22Rv1 (cell line): ENCODE data around the gene MYO10.

Experiments
- H3K27ac ChIP-seq: fragments of 450-650 bp; 2 replicates; pipeline ENCODE4 v1.5.1; 2017
- CTCF ChIP-seq: fragments of 450-650 bp; IDR thresholded peaks from 2 replicates; pipeline ENCODE4 v1.5.1; 2017; ENCODE audit warnings: mild to moderate bottlenecking
- ZFX ChIP-seq: fragments of 450-650 bp; IDR thresholded peaks from 2 replicates; pipeline ENCODE4 v1.6.1; 2017; ENCODE audit warnings: antibody characterized with exemption, borderline replicate concordance

MYO10 gene

GRCh38 chr5:16805486-16805885, 130.6 kb downstream of the MYO10 start:
- no peak overlapping the region for H3K27ac ChIP-seq
- TF ChIP-seq ZFX: no peak
- no peak for TF ChIP-seq CTCF

- TF ChIP-seq ZFX (no peak), CTCF (no peak)
Measured at GRCh38 chr5:16803831-16804230, 132.3 kb downstream of the MYO10 start.

GRCh38 chr5:16800477-16800876, 135.6 kb downstream of the MYO10 start:
- TF ChIP-seq CTCF (no peak), ZFX (no peak)
- H3K27ac ChIP-seq: no peak overlapping the region

More at GRCh38 chr5:16803831-16804230, 132.3 kb downstream of the MYO10 start:
- no peak overlapping the region for H3K27ac ChIP-seq

- H3K27ac ChIP-seq: no peak overlapping the region
- TF ChIP-seq ZFX (no peak), CTCF (no peak)
Measured at GRCh38 chr5:16799796-16800195, 136.3 kb downstream of the MYO10 start.

GRCh38 chr5:16797951-16798350, 138.1 kb downstream of the MYO10 start:
- no peak overlapping the region for H3K27ac ChIP-seq
- TF ChIP-seq CTCF: no peak
- no peak for TF ChIP-seq ZFX

GRCh38 chr5:16794269-16794913, 141.7 kb downstream of the MYO10 start:
- no peak for TF ChIP-seq CTCF
- TF ChIP-seq ZFX: no peak
- no peak overlapping the region for H3K27ac ChIP-seq

- TF ChIP-seq CTCF: no peak
- no peak for TF ChIP-seq ZFX
- no peak overlapping the region for H3K27ac ChIP-seq
Measured at GRCh38 chr5:16792598-16793275, 143.4 kb downstream of the MYO10 start.
